ENCODE measurements around the gene CXCR5.
"Not testable (repeated sequence)": the region's sequence is repeated elsewhere in the genome, so short reads cannot be mapped to it uniquely, and the experiment has no call there.

The CXCR5 gene

GRCh38 chr11:118883368-118884071, at the start of gene CXCR5:
CXCR5 (plus strand) TSS chr11:118883892; CDS start chr11:118883942, 50 bp downstream.
- peaks cover 44% of the 10 kb centered on the region for H3K4me1 Mint-ChIP-seq (ENCODE audit: low read depth)
- H3K9me3 Mint-ChIP-seq: no peaks in the 10 kb centered on the region
- peak within 1 kb of the TSS; percentile 37 for H3K4me3 Mint-ChIP-seq
- DNase-seq (ENCODE audit: low spot score): peak; percentile 32
- H3K27me3 Mint-ChIP-seq (ENCODE audit: low read depth): no peaks in the 10 kb centered on the region
- H3K36me3 Mint-ChIP-seq (ENCODE audit: low read depth): no peaks in the 10 kb centered on the region
- H3K27ac Mint-ChIP-seq: peak within 1 kb of the TSS; percentile 50

- Mint-ChIP-seq H3K27ac (peak overlapping the region; percentile 12), H3K36me3 (ENCODE audit: low read depth) (no peaks in the 10 kb centered on the region), H3K4me3 (peak overlapping the region; percentile 23), H3K4me1 (ENCODE audit: low read depth) (peaks cover 9% of the 10 kb centered on the region), H3K27me3 (ENCODE audit: low read depth) (no peaks in the 10 kb centered on the region), H3K9me3 (no peaks in the 10 kb centered on the region)
- DNase-seq (ENCODE audit: low spot score): no peak
Observed at GRCh38 chr11:118834427-118835028, 49.2 kb upstream of the CXCR5 start.

- no peak overlapping the region for H3K4me3 Mint-ChIP-seq
- H3K27me3 Mint-ChIP-seq (ENCODE audit: low read depth): no peaks in the 10 kb centered on the region
- H3K9me3 Mint-ChIP-seq: no peaks in the 10 kb centered on the region
- no peaks in the 10 kb centered on the region for H3K36me3 Mint-ChIP-seq (ENCODE audit: low read depth)
- H3K27ac Mint-ChIP-seq: no peak overlapping the region
- peaks cover 19% of the 10 kb centered on the region for H3K4me1 Mint-ChIP-seq (ENCODE audit: low read depth)
- DNase-seq (ENCODE audit: low spot score): no peak
Observed at GRCh38 chr11:118837868-118838267, 45.8 kb upstream of the CXCR5 start.

GRCh38 chr11:118838905-118839553, 44.7 kb upstream of the CXCR5 start:
- H3K4me1 Mint-ChIP-seq (ENCODE audit: low read depth): peaks cover 21% of the 10 kb centered on the region
- H3K27ac Mint-ChIP-seq: no peak overlapping the region
- H3K36me3 Mint-ChIP-seq (ENCODE audit: low read depth): no peaks in the 10 kb centered on the region
- H3K27me3 Mint-ChIP-seq (ENCODE audit: low read depth): no peaks in the 10 kb centered on the region
- H3K4me3 Mint-ChIP-seq: no peak overlapping the region
- H3K9me3 Mint-ChIP-seq: no peaks in the 10 kb centered on the region
- no peak for DNase-seq (ENCODE audit: low spot score)

- Mint-ChIP-seq H3K27ac (peak overlapping the region; percentile 60), H3K27me3 (ENCODE audit: low read depth) (no peaks in the 10 kb centered on the region), H3K36me3 (ENCODE audit: low read depth) (no peaks in the 10 kb centered on the region), H3K4me1 (ENCODE audit: low read depth) (peaks cover 18% of the 10 kb centered on the region), H3K9me3 (no peaks in the 10 kb centered on the region), H3K4me3 (peak overlapping the region; percentile 46)
- peak; percentile 52 for DNase-seq (ENCODE audit: low spot score)
Observed at GRCh38 chr11:118841469-118842242, 42.0 kb upstream of the CXCR5 start.

GRCh38 chr11:118842369-118842768, 41.3 kb upstream of the CXCR5 start:
- Mint-ChIP-seq H3K4me3 (no peak overlapping the region), H3K4me1 (ENCODE audit: low read depth) (peaks cover 18% of the 10 kb centered on the region), H3K27ac (no peak overlapping the region), H3K27me3 (ENCODE audit: low read depth) (no peaks in the 10 kb centered on the region), H3K9me3 (no peaks in the 10 kb centered on the region), H3K36me3 (ENCODE audit: low read depth) (no peaks in the 10 kb centered on the region)
- no peak for DNase-seq (ENCODE audit: low spot score)

GRCh38 chr11:118842843-118843242, 40.8 kb upstream of the CXCR5 start:
- H3K4me1 Mint-ChIP-seq (ENCODE audit: low read depth): peaks cover 18% of the 10 kb centered on the region
- DNase-seq (ENCODE audit: low spot score); H3K36me3 Mint-ChIP-seq (ENCODE audit: low read depth); H3K9me3 Mint-ChIP-seq; H3K4me3 Mint-ChIP-seq; H3K27me3 Mint-ChIP-seq (ENCODE audit: low read depth); H3K27ac Mint-ChIP-seq: not testable (repeated sequence)

- H3K4me3 Mint-ChIP-seq: no peak overlapping the region
- no peak overlapping the region for H3K27ac Mint-ChIP-seq
- no peaks in the 10 kb centered on the region for H3K9me3 Mint-ChIP-seq
- peaks cover 18% of the 10 kb centered on the region for H3K4me1 Mint-ChIP-seq (ENCODE audit: low read depth)
- no peaks in the 10 kb centered on the region for H3K36me3 Mint-ChIP-seq (ENCODE audit: low read depth)
- DNase-seq (ENCODE audit: low spot score): no peak
- H3K27me3 Mint-ChIP-seq (ENCODE audit: low read depth): no peaks in the 10 kb centered on the region
Observed at GRCh38 chr11:118843565-118843964, 40.1 kb upstream of the CXCR5 start.

GRCh38 chr11:118845369-118845768, 38.3 kb upstream of the CXCR5 start:
- Mint-ChIP-seq H3K4me3 (no peak overlapping the region), H3K4me1 (ENCODE audit: low read depth) (peaks cover 22% of the 10 kb centered on the region), H3K36me3 (ENCODE audit: low read depth) (no peaks in the 10 kb centered on the region), H3K27me3 (ENCODE audit: low read depth) (no peaks in the 10 kb centered on the region), H3K9me3 (no peaks in the 10 kb centered on the region), H3K27ac (peak overlapping the region; percentile 45)
- peak; percentile 25 for DNase-seq (ENCODE audit: low spot score)

- no peak overlapping the region for H3K4me3 Mint-ChIP-seq
- no peaks in the 10 kb centered on the region for H3K27me3 Mint-ChIP-seq (ENCODE audit: low read depth)
- no peak for DNase-seq (ENCODE audit: low spot score)
- H3K9me3 Mint-ChIP-seq: no peaks in the 10 kb centered on the region
- peaks cover 18% of the 10 kb centered on the region for H3K4me1 Mint-ChIP-seq (ENCODE audit: low read depth)
- no peak overlapping the region for H3K27ac Mint-ChIP-seq
- no peaks in the 10 kb centered on the region for H3K36me3 Mint-ChIP-seq (ENCODE audit: low read depth)
Observed at GRCh38 chr11:118846181-118846935, 37.3 kb upstream of the CXCR5 start.

- H3K4me3 Mint-ChIP-seq: no peak overlapping the region
- H3K9me3 Mint-ChIP-seq: no peaks in the 10 kb centered on the region
- DNase-seq (ENCODE audit: low spot score): no peak
- no peak overlapping the region for H3K27ac Mint-ChIP-seq
- peaks cover 14% of the 10 kb centered on the region for H3K4me1 Mint-ChIP-seq (ENCODE audit: low read depth)
- H3K36me3 Mint-ChIP-seq (ENCODE audit: low read depth): no peaks in the 10 kb centered on the region
- no peaks in the 10 kb centered on the region for H3K27me3 Mint-ChIP-seq (ENCODE audit: low read depth)
Observed at GRCh38 chr11:118849825-118850224, 33.9 kb upstream of the CXCR5 start.

- Mint-ChIP-seq H3K27me3 (ENCODE audit: low read depth) (no peaks in the 10 kb centered on the region), H3K27ac (no peak overlapping the region), H3K36me3 (ENCODE audit: low read depth) (no peaks in the 10 kb centered on the region), H3K9me3 (no peaks in the 10 kb centered on the region), H3K4me1 (ENCODE audit: low read depth) (peaks cover 13% of the 10 kb centered on the region), H3K4me3 (no peak overlapping the region)
- DNase-seq (ENCODE audit: low spot score): no peak
Observed at GRCh38 chr11:118851970-118852369, 31.7 kb upstream of the CXCR5 start.

GRCh38 chr11:118853678-118854077, 30.0 kb upstream of the CXCR5 start:
- H3K4me3 Mint-ChIP-seq: no peak overlapping the region
- no peak overlapping the region for H3K27ac Mint-ChIP-seq
- H3K9me3 Mint-ChIP-seq: no peaks in the 10 kb centered on the region
- H3K4me1 Mint-ChIP-seq (ENCODE audit: low read depth): peaks cover 12% of the 10 kb centered on the region
- DNase-seq (ENCODE audit: low spot score): no peak
- no peaks in the 10 kb centered on the region for H3K36me3 Mint-ChIP-seq (ENCODE audit: low read depth)
- H3K27me3 Mint-ChIP-seq (ENCODE audit: low read depth): no peaks in the 10 kb centered on the region
